ENCODE data around the gene ZNF780A.

The ZNF780A gene

DNA sequence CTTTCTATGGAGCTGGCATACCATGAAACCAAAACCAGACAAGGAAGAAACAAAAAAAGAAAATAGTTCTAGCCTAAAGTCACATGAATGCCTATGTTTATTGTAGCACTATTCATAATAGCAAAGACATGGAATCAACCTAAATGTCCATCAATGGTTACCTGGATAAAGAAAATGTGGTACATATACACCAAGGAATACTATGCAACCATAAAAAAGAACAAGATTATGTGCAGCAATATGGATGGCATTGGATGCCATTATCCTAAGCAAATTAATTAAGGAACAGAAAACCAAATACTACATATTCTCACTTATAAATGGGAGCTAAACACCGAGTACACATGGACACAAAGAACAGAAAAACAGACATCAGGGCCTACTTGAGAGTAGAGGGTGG, 10.5 kb downstream of the ZNF780A start:
- Histone ChIP-seq H3K79me2 (ENCODE audit: insufficient read depth, low read length) (no peaks in the 10 kb centered on the region; the same call in 1 of the 2 replicates), H3K4me2 (ENCODE audit: low read depth, low read length, poor library complexity, severe bottlenecking) (no peak overlapping the region), H3K9ac (ENCODE audit: low read depth, low read length, poor library complexity, severe bottlenecking) (no peak overlapping the region), H4K20me1 (ENCODE audit: insufficient read depth, low read length, poor library complexity, severe bottlenecking) (no peaks in the 10 kb centered on the region), H2AFZ (ENCODE audit: low read length) (no peak overlapping the region), H3K9me3 (ENCODE audit: insufficient read depth, low read depth, low read length) (peaks cover 12% of the 10 kb centered on the region), H3K4me3 (ENCODE audit: low read length, poor library complexity, severe bottlenecking) (no peak overlapping the region), H3K36me3 (ENCODE audit: insufficient read depth, low read length) (peaks cover 82% of the 10 kb centered on the region), H3K9me2 (replicated peaks; ENCODE audit: low read depth, low read length) (no peaks in the 10 kb centered on the region), H3F3A (ENCODE audit: low read depth) (no peaks in the 10 kb centered on the region), H3K4me1 (ENCODE audit: insufficient read depth, low read length, poor library complexity, severe bottlenecking) (no peaks in the 10 kb centered on the region), H3K27me3 (ENCODE audit: insufficient read depth, low read length, poor library complexity, severe bottlenecking) (no peaks in the 10 kb centered on the region)
- no peak for TF ChIP-seq EZH2phosphoT487 (IDR thresholded peaks at IDR 0.05; ENCODE audit: borderline replicate concordance)
- TF ChIP-seq, protein P1, sequence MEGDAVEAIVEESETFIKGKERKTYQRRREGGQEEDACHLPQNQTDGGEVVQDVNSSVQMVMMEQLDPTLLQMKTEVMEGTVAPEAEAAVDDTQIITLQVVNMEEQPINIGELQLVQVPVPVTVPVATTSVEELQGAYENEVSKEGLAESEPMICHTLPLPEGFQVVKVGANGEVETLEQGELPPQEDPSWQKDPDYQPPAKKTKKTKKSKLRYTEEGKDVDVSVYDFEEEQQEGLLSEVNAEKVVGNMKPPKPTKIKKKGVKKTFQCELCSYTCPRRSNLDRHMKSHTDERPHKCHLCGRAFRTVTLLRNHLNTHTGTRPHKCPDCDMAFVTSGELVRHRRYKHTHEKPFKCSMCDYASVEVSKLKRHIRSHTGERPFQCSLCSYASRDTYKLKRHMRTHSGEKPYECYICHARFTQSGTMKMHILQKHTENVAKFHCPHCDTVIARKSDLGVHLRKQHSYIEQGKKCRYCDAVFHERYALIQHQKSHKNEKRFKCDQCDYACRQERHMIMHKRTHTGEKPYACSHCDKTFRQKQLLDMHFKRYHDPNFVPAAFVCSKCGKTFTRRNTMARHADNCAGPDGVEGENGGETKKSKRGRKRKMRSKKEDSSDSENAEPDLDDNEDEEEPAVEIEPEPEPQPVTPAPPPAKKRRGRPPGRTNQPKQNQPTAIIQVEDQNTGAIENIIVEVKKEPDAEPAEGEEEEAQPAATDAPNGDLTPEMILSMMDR (conservative IDR thresholded peaks at IDR 0.05; ENCODE audit: low read length), result no peak

GRCh38 chr19:40078377-40078776, 12.4 kb downstream of the ZNF780A start:
- H3K9me2 ChIP-seq (replicated peaks; ENCODE audit: low read depth, low read length), result no peaks in the 10 kb centered on the region
- no peak overlapping the region for H3K4me3 ChIP-seq (ENCODE audit: low read length, poor library complexity, severe bottlenecking)
- H4K20me1 ChIP-seq (ENCODE audit: insufficient read depth, low read length, poor library complexity, severe bottlenecking), result no peaks in the 10 kb centered on the region
- no peak overlapping the region for H2AFZ ChIP-seq (ENCODE audit: low read length)
- H3K27me3 ChIP-seq (ENCODE audit: insufficient read depth, low read length, poor library complexity, severe bottlenecking), result no peaks in the 10 kb centered on the region
- peaks cover 94% of the 10 kb centered on the region for H3K36me3 ChIP-seq (ENCODE audit: insufficient read depth, low read length)
- no peaks in the 10 kb centered on the region for H3K79me2 ChIP-seq (ENCODE audit: insufficient read depth, low read length)
- TF ChIP-seq EZH2phosphoT487 (IDR thresholded peaks at IDR 0.05; ENCODE audit: borderline replicate concordance), result no peak
- TF ChIP-seq, protein P1 (conservative IDR thresholded peaks at IDR 0.05; ENCODE audit: low read length), result no peak
- no peaks in the 10 kb centered on the region for H3K4me1 ChIP-seq (ENCODE audit: insufficient read depth, low read length, poor library complexity, severe bottlenecking)
- H3K9me3 ChIP-seq (ENCODE audit: insufficient read depth, low read depth, low read length), result peaks cover 21% of the 10 kb centered on the region
- H3K4me2 ChIP-seq (ENCODE audit: low read depth, low read length, poor library complexity, severe bottlenecking), result no peak overlapping the region
- no peaks in the 10 kb centered on the region for H3F3A ChIP-seq (ENCODE audit: low read depth)
- no peak overlapping the region for H3K9ac ChIP-seq (ENCODE audit: low read depth, low read length, poor library complexity, severe bottlenecking)

GRCh38 chr19:40070058-40070457, 20.7 kb downstream of the ZNF780A start:
- no peak overlapping the region for H3K9ac ChIP-seq (ENCODE audit: low read depth, low read length, poor library complexity, severe bottlenecking)
- H3K4me3 ChIP-seq (ENCODE audit: low read length, poor library complexity, severe bottlenecking), result no peak overlapping the region
- H3K27me3 ChIP-seq (ENCODE audit: insufficient read depth, low read length, poor library complexity, severe bottlenecking), result no peaks in the 10 kb centered on the region
- TF ChIP-seq EZH2phosphoT487 (IDR thresholded peaks at IDR 0.05; ENCODE audit: borderline replicate concordance), result no peak
- TF ChIP-seq, protein P1 (conservative IDR thresholded peaks at IDR 0.05; ENCODE audit: low read length), result no peak
- no peaks in the 10 kb centered on the region for H3F3A ChIP-seq (ENCODE audit: low read depth)
- peaks cover 15% of the 10 kb centered on the region; the same call in 1 of the 2 replicates for H3K9me3 ChIP-seq (ENCODE audit: insufficient read depth, low read depth, low read length)
- H4K20me1 ChIP-seq (ENCODE audit: insufficient read depth, low read length, poor library complexity, severe bottlenecking), result no peaks in the 10 kb centered on the region
- H3K9me2 ChIP-seq (replicated peaks; ENCODE audit: low read depth, low read length), result no peaks in the 10 kb centered on the region
- no peak overlapping the region for H2AFZ ChIP-seq (ENCODE audit: low read length)
- H3K4me1 ChIP-seq (ENCODE audit: insufficient read depth, low read length, poor library complexity, severe bottlenecking), result no peaks in the 10 kb centered on the region
- H3K36me3 ChIP-seq (ENCODE audit: insufficient read depth, low read length), result peaks cover 16% of the 10 kb centered on the region; the same call in 1 of the 2 replicates
- no peak overlapping the region for H3K4me2 ChIP-seq (ENCODE audit: low read depth, low read length, poor library complexity, severe bottlenecking)
- H3K79me2 ChIP-seq (ENCODE audit: insufficient read depth, low read length), result no peaks in the 10 kb centered on the region

Data from Loucy (cell line).